ENCODE data around the gene EXOC3. TPM values are rescaled to one million over a fixed set of nuclear protein-coding genes. Genes with fewer than 3 reads are reported as not detected.

The EXOC3 gene
- total RNA-seq, 4 donors from 2014 or later, result 49.5 to 87.5 (median 59.0) TPM

DNA sequence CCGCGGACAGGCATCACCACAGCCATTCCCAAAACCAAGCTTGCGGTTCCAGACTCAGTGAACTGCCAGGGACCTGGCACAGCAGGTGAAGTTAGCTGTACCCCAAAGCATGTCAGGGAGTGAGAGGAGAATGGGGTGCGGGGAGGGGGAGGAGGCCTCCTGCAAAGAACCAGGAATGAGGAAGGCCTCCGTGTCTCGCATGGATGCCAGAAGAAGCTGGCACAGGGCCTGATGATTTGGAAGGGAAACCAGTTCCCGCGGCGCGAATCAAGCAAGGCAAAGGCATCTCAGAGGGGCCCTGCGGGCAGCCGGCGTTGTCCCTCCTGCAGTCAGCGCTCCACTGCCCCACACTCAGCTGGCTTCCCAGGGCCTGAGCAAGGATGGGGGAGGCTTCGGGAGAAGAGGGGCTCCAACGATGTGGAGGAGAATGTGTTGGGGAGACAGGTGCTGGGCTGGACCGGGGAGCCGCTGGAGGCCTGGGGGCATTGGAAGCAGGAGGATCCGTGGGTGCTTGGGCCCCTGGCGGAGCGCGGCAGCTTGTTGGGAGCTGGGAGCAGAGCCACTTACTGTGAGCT lies 66.7 kb downstream of the EXOC3 start:
- intact Hi-C loops (cut with DNase I; ENCODE audit: low total_unique reads), result no loop called here
- no peak overlapping the region for H3K4me3 ChIP-seq (ENCODE audit: low read depth, poor library complexity, severe bottlenecking)
- 43 to 50% methylated on average over 22 of the region's 22 CpGs for WGBS, 2 donors
- no peak for DNase-seq (ENCODE audit: low spot score in 2 of 2)
- no peak for TF ChIP-seq POLR2A (IDR thresholded peaks at IDR 0.05)
- TF ChIP-seq, protein P1, sequence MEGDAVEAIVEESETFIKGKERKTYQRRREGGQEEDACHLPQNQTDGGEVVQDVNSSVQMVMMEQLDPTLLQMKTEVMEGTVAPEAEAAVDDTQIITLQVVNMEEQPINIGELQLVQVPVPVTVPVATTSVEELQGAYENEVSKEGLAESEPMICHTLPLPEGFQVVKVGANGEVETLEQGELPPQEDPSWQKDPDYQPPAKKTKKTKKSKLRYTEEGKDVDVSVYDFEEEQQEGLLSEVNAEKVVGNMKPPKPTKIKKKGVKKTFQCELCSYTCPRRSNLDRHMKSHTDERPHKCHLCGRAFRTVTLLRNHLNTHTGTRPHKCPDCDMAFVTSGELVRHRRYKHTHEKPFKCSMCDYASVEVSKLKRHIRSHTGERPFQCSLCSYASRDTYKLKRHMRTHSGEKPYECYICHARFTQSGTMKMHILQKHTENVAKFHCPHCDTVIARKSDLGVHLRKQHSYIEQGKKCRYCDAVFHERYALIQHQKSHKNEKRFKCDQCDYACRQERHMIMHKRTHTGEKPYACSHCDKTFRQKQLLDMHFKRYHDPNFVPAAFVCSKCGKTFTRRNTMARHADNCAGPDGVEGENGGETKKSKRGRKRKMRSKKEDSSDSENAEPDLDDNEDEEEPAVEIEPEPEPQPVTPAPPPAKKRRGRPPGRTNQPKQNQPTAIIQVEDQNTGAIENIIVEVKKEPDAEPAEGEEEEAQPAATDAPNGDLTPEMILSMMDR (IDR thresholded peaks at IDR 0.05), result no peak

DNA sequence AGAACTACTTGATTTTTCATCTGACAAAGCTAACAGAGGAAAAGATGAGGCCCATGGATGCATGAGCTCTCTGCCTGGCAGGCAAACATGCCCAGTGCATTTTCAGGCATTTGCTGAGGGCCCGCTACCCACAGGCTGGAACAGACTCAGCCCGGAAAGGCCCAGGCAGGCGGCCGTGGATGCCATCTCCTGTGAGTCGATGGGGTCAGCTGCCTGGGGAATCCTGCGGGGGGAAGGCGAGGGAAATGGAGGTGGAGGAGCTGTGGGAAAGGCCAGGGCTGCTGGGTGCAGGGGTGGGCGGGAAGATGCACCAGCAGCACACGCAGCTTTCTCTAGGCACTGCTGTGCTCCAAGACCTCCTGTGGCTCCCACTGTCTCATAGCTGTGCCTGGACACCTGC lies 67.5 kb downstream of the EXOC3 start:
- 72 to 77% methylated on average over 9 of the region's 9 CpGs for WGBS, 2 donors
- TF ChIP-seq POLR2A (IDR thresholded peaks at IDR 0.05), result no peak
- TF ChIP-seq, protein P1 (IDR thresholded peaks at IDR 0.05), result no peak
- intact Hi-C loops (cut with DNase I; ENCODE audit: low total_unique reads), result no loop called here
- no peak for DNase-seq (ENCODE audit: low spot score in 2 of 2)
- H3K4me3 ChIP-seq (ENCODE audit: low read depth, poor library complexity, severe bottlenecking), result no peak overlapping the region

DNA sequence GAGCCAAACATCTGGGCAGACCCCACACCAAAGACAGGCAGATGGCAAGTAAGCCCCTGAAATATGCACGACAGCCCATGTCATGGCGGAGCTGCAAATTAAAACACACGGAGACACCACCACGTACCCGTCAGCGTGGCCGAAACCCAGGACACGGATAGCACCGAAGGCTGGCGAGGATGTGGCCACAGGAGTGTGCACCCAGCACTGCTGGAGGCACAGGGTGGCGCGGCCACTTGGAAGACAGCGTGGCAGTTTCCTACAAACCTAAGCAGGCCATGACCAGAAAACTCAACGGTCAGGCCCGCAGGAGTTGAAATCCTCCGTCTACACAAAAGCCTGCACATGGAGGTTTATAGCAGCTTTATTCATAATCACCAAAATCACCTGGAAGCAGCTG lies 68.5 kb downstream of the EXOC3 start:
- no peak for DNase-seq (ENCODE audit: low spot score in 2 of 2)
- no peak overlapping the region for H3K4me3 ChIP-seq (ENCODE audit: low read depth, poor library complexity, severe bottlenecking)
- intact Hi-C loops (cut with DNase I; ENCODE audit: low total_unique reads), result no loop called here
- 89% methylated on average over 16 of the region's 16 CpGs for WGBS, 2 donors
- no peak for TF ChIP-seq POLR2A (IDR thresholded peaks at IDR 0.05)

DNA sequence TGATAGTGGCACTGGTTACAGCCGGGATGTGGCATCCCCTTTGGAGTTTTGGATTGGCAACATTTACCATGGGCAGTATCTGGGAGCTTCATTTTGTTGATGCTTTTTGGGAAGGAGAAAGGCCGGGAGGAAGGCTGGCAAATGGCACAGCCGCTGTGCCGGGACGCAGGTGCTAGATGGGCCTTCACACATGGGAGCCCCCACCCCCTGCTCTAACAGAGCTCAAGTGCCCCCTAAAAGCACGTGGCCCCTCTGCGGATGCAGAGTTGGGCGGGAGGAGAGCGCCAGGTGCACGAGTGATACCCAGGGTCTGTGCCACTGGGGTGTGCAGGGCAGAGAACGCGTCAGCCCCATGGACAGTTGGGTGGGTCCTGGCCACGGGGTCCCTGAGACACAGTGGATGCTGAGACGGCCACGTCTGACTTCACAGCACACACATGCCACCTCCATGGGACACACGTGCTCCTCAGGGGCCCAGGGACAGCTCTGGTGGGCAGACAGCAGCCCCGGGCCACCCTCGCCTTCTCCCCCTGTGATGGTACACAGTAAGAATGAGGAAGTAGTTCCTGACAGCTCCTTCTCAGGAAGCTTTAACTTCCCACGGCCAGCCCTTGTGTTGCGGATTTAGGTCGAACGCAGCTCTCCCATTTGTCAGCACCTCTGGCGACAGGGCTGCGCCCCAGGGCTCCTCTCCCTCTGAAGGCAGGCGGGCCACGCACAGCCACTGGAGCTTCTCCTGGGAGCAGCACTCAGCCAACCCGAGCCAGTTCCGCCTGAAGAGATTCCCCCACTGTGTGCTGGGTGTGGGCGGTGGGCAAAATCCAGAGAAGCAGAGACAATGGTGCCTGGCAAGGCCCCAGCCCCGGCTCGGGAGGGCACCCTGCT lies 70.5 kb downstream of the EXOC3 start:
- H3K4me3 ChIP-seq (ENCODE audit: low read depth, poor library complexity, severe bottlenecking), result no peak overlapping the region
- DNase-seq (ENCODE audit: low spot score in 2 of 2), result no peak
- 58% methylated on average over 28 to 30 of the region's 31 CpGs for WGBS, 2 donors
- TF ChIP-seq, protein P1 (IDR thresholded peaks at IDR 0.05), result no peak
- TF ChIP-seq POLR2A (IDR thresholded peaks at IDR 0.05), result no peak
- intact Hi-C loops (cut with DNase I; ENCODE audit: low total_unique reads), result no loop called here

- WGBS, 2 donors, result 42 to 58% methylated on average over 10 to 12 of the region's 12 CpGs
- TF ChIP-seq, protein P1 (IDR thresholded peaks at IDR 0.05), result no peak
- TF ChIP-seq POLR2A (IDR thresholded peaks at IDR 0.05), result no peak
- DNase-seq (ENCODE audit: low spot score in 2 of 2), result no peak
- H3K4me3 ChIP-seq (ENCODE audit: low read depth, poor library complexity, severe bottlenecking), result no peak overlapping the region
- intact Hi-C loops (cut with DNase I; ENCODE audit: low total_unique reads), result no loop called here
These were observed 71.1 kb downstream of the EXOC3 start for GRCh38 chr5:514101-514485.

DNA sequence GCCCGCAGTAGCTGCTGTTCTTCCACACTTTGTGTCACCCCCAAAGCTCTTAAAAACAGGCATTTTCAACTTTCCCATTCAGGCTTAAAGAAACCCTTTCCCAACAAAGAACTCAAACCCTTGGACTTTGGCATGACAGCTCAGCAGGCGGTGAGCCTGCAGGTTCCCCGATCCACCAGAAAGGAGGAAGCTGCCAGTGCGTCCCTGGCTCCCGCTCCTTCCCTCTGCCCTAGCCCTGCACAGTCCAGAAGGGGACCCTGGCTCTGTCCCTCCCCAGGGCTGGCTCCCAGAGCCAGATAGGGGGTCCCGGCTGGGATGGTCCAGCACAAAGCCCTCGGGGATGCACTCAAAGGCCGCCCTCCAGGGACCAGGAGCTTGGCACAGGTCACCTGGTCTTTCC lies 71.7 kb downstream of the EXOC3 start:
- H3K4me3 ChIP-seq (ENCODE audit: low read depth, poor library complexity, severe bottlenecking), result no peak overlapping the region
- DNase-seq (ENCODE audit: low spot score in 2 of 2), result no peak
- TF ChIP-seq POLR2A (IDR thresholded peaks at IDR 0.05), result no peak
- TF ChIP-seq, protein P1 (IDR thresholded peaks at IDR 0.05), result no peak
- intact Hi-C loops (cut with DNase I; ENCODE audit: low total_unique reads), result no loop called here
- 42 to 55% methylated on average over 6 to 8 of the region's 8 CpGs for WGBS, 2 donors
